ENCODE data around the gene MARVELD1.

The MARVELD1 gene

GRCh38 chr10:97724341-97724941, 10.9 kb downstream of the MARVELD1 start:
- no peak for DNase-seq

DNA sequence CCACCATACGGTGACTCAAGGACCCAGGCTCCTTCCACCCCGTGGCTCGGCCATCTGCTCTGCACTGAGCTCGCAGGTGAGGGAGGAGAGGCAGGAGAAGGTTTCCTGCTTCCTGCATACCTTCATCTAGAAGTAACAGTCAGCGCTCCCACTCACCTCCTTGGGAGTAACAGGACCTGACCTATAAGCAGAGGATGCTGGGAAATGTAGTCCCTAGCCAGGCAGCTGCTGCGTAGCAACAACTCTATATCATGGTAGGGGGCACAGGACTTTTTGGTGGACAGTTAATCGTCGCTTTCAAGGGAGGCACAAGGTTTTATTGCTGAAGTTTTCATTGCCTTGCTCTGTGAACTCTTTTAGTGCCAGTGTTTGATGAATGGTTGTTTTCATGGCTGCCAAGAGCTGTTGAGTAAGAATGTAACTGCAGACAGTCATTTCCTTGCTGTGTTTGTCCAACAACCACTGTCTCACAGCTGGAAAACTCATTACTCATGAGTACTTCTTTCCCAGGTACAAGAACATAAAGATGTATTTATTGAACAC, 13.2 kb downstream of the MARVELD1 start:
- no peak for DNase-seq

DNA sequence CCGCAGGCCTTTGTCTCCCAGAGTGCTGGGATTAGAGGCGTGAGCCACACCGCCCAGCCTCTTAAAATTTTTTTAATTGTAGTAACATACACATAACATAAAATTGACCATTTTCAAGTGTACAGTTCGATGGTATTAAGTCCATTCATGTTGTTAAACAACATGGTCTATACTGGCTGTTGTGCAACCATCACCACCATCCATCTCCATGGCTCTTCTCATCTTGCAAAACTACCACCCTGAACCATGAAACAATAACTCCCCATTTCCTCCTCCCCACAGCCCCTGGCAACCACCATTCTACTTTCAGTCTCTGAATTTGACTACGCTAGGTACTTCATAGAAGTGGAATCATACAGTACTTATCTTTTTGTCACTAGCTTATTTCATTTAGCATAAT, 15.5 kb downstream of the MARVELD1 start:
- DNase-seq, result no peak

DNA sequence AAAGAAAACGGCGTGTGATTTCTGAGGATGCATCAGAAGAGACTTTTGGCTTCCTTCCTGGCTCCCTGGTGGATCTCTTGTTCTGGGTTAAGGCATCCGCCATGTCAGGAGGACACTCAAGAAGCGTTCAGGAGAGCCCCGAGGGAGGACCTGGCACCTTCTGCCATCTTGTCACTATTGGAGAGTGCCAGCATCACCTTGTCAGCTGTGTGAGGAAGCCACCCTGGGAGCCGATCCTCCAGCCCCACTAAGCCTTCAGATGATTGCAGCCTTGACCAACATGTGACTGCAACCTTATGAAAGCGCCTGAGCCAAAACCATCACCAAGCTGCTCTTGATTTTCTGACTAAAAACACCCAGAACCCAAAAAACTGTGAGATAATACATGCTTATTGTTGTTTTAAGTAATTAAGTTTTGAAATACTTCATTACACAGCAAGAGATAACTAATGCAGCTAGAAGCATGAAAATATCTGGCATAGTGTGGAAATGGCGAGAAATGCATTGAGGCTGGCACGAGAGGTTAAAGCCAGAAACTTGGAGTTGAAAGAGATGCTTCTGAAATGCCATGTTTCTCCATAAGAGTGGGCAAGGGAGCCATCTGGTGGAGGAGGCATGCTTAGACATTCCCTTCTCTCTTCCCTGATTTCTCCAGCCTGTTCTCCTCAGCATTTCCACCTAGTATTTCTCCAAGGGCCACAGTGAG, 18.0 kb downstream of the MARVELD1 start:
- peak; percentile 53 for DNase-seq

- DNase-seq, result no peak
Measured at GRCh38 chr10:97732052-97732359, 18.5 kb downstream of the MARVELD1 start.

GRCh38 chr10:97733256-97733655, 19.7 kb downstream of the MARVELD1 start:
- DNase-seq, result no peak

DNA sequence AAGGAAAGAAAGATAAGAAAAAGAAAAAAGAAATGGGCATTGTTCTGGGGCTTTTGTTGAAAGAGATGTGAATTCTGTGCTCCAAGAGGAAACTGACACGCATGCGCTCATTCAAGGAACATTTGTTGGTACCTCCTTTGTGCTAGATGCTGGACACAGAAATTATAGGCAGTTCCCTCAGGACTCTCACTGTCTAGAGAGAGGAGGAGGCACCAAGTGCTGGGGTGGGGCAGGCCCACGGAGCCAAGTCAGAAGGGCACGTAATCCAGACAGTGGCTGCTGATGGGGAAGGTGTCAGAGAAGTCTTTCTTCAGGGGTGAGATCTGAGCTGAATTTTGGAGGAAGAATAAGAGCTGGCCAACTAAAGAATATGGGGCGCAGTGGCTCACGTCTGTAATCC, 20.5 kb downstream of the MARVELD1 start:
- DNase-seq, result no peak

- no peak for DNase-seq
Measured at GRCh38 chr10:97736403-97736901, 22.9 kb downstream of the MARVELD1 start.

DNA sequence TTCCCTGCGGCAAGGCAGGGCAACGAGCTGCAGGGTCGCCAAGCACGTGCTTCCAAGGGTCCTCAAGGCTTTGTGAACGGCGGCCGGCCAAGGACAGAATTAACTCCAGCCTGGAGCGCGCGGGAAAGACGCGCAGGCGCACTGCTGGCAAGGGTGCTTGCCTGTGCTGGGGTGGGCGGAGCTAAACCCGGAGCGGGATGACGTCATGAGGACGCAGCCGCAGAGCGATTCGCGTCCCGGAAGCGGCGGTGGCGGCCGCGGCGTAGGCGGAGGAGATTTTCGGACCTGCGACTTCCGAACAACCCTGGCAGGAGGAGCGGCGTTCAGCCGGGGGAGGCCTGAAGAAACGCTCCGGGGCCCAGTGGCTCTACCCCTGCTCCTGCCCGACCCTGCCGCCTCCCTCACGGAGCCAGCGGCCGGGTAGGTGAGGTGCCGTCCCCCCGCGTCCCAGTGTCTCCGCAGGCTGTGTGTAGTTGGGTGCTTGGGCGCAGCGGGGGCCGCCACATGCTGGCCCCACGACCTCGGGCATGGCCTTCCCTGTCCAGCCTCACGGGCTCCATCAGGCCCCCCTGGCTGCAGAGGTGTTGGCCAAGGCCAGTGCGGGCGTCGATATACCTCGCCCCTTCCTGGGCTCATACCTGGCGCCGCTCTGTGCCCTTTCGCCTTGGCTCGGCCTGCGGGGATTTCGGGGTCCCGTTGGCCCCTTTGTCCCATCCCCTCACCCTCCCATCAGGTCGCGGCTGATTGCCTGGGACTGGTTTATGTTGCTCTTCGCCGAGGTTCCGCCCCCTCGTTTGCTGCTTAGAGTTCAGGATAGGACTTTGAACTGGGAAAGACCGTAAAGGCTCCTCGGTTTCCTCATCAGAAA, 23.6 kb downstream of the MARVELD1 start, which contains the start of gene ZFYVE27:
Gene ZFYVE27, plus strand, starts transcription at position 227 of the 868 bp plus-strand sequence. CDS start 1,350 bp downstream, outside the sequence.
- DNase-seq, result peak; percentile 74

- no peak for DNase-seq
Measured at GRCh38 chr10:97737770-97738265, 24.3 kb downstream of the MARVELD1 start.

DNA sequence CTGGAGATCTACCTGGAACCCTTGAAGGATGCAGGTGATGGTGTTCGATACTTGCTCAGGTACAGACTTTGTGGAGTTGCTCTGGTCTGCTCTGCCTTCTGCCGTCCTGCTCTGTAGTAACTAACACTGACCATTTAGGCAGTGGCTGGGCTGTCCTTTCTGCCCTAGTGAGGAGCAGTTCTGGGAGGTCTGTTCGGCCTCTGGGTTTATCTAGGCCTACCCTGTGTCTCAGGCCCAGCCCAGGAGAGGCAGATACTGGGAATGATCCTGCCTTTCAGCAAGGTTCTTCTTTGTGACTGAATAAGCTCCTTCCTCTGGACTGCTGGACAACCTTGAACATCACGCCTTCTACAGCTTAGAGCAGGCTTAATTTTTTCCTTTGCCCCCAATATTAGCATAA, 25.1 kb downstream of the MARVELD1 start:
- DNase-seq, result no peak

DNA sequence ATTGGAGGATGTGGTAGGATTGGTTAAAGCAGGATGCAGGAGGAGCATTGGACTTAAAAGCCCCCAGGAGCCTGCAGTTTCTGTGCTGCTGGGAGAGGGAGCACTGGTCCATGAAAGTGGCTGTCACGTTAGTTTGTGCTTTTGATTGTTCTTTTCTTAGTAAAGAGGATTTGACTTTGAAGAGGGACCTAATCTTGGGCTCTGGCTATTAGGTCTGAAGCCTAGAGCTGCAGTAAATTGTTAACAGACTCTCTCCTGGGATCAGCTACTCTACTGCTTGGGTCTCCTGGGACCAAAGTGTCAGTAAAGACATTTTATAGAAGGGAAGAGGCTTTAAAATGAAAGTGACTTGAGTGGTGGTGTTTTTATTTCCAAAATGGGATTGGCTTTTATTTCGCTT, 27.1 kb downstream of the MARVELD1 start:
- DNase-seq, result no peak

GRCh38 chr10:97743169-97743943, 29.8 kb downstream of the MARVELD1 start:
- no peak for DNase-seq

DNA sequence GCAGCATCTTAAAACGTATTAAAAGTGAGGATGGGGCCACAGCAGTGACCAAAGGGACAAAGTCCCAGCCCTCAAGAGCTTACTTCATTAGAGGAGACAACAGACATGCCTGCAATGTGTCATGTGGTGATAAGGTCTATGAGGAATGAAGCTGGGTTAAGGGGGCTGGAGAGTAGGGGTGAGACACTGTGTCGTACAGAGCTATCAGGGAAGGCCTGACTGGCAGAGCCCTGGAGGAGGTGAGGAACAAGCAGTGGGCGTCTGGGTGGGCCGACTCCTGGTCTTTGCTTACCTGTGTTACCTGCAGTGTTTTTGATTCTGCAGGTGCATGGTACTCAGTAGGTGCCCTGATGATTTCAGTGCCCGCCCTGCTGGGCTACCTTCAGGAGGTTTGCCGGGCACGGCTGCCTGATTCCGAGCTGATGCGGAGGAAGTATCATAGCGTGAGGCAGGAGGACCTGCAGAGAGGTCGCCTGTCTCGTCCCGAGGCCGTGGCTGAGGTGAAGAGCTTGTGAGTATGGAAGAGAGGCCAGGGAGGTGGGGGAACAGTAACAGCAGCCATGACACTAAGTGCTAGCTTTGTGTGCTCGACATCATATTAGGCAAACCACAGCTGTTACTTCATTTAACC, 31.0 kb downstream of the MARVELD1 start:
- DNase-seq, result no peak

- no peak for DNase-seq
Measured at GRCh38 chr10:97747573-97747972, 34.0 kb downstream of the MARVELD1 start.

DNA sequence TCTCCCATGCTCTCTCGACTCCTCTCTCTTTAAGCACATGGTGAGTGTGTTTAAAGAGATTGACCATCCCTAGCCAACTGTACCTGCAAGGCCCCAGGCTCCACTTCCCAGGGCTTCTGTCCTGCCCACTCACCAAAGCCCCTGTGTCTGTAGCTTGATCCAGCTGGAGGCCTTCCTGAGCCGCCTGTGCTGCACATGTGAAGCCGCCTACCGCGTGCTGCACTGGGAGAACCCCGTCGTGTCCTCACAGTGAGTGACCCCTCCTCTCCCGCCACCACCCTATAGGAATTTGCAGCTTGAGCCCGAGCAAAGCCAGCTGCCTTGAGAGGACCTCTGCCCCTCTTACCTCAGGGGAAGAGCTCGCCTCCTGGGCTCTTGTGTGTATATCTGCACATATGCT, 34.6 kb downstream of the MARVELD1 start:
- DNase-seq, result no peak

GRCh38 chr10:97752956-97753355, 39.4 kb downstream of the MARVELD1 start:
- no peak for DNase-seq

DNA sequence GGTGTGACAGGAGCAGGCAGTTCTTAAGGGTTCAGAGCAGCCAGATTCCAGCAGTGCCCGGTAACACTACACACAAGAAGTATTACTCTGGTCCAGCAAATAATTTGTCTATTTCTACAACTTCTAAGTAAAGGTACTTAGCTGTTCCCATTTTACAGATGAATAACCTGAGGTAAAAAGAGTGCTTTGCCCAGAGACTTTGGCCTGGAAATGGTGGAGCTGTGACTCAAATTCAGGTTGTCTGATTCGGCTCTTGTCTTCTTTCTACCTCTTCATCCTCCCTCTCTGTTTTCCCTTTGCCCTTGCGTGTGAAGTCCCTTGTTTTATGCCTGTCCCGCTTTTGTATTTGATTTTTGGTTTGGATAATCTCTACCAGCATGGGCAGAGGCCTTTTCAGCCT, 41.2 kb downstream of the MARVELD1 start:
- no peak for DNase-seq

GRCh38 chr10:97755718-97756117, 42.2 kb downstream of the MARVELD1 start:
- no peak for DNase-seq

- DNase-seq, result no peak
Measured at GRCh38 chr10:97757471-97757870, 43.9 kb downstream of the MARVELD1 start.

- DNase-seq, result peak; percentile 24
Measured at GRCh38 chr10:97759158-97759887, 45.8 kb downstream of the MARVELD1 start.
